ENCODE results near the gene UBE2L6. TPM values are rescaled to one million over a fixed set of nuclear protein-coding genes. Genes with fewer than 3 reads are reported as not detected.
A peak's percentile ranks its signal among the peaks of the same experiment; 100 is the strongest.

UBE2L6 gene
- total RNA-seq, 2 donors from 2014 or later = 58.9 to 64.1 TPM

DNA sequence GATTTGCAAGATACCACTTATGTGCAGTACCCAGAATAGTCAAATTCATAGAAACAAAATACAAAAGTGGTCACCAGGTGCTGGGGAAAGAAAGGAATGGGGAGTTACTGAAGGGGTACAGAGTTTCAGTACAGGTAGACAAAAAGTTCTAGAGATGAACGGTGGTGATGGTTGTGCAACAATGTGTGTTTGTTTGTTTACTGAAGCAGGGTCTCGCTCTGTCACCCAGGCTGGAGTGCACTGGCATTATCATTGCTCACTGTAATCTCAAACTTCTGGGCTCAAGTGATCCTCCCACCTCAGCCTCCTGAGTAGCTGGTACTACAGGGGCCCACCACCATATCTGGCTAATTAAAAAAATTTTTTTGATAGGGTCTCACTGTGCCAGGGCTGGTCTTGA, 12.1 kb downstream of the UBE2L6 start:
- ATAC-seq (no peak), DNase-seq (no peak)
- peak overlapping the region; percentile 66 for H3K27ac Mint-ChIP-seq
- H3K9me3 ChIP-seq (ENCODE audit: control insufficient read depth, low read length, poor library complexity, severe bottlenecking) = no peaks in the 10 kb centered on the region
- peaks cover 5% of the 10 kb centered on the region for H3K4me1 Mint-ChIP-seq
- peaks cover 3% of the 10 kb centered on the region for H3K36me3 Mint-ChIP-seq (ENCODE audit: low read depth)
- no peak overlapping the region for H3K4me3 Mint-ChIP-seq
- H3K27me3 Mint-ChIP-seq = no peaks in the 10 kb centered on the region

- peak overlapping the region; percentile 24 for H3K27ac Mint-ChIP-seq
- peaks cover 10% of the 10 kb centered on the region for H3K4me1 Mint-ChIP-seq
Observed at GRCh38 chr11:57552479-57552878, 15.0 kb downstream of the UBE2L6 start.

DNA sequence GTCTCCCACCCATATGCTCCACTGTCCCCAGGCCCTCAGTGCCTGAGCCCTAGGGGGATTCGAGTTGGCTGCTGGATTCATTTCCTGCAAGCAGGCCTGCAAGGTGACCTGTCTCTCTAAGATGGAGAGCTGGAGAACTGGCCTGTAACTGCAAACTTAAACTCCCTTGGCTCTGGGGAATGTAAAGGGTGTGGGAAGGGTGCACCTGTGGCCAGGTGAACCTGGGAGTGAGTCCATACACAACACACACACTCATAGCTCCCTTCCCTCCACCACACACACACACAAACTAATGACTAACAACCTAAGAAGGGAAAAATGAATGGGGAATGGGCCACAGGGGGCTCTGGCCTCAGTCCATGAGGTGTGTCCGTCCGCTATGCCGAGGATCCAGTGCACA, 15.5 kb downstream of the UBE2L6 start:
- H3K9me3 ChIP-seq (ENCODE audit: control insufficient read depth, low read length, poor library complexity, severe bottlenecking) = no peaks in the 10 kb centered on the region
- Mint-ChIP-seq H3K4me1 (peaks cover 13% of the 10 kb centered on the region), H3K4me3 (no peak overlapping the region), H3K36me3 (ENCODE audit: low read depth) (peaks cover 5% of the 10 kb centered on the region), H3K27ac (peak overlapping the region; percentile 24), H3K27me3 (no peaks in the 10 kb centered on the region)
- DNase-seq = no peak
- ATAC-seq = no peak

More at GRCh38 chr11:57552479-57552878, 15.0 kb downstream of the UBE2L6 start:
- no peaks in the 10 kb centered on the region for H3K9me3 ChIP-seq (ENCODE audit: control insufficient read depth, low read length, poor library complexity, severe bottlenecking)
- Mint-ChIP-seq H3K27me3 (no peaks in the 10 kb centered on the region), H3K4me3 (no peak overlapping the region), H3K36me3 (ENCODE audit: low read depth) (peaks cover 5% of the 10 kb centered on the region)
- ATAC-seq = no peak
- no peak for DNase-seq

- peaks cover 2% of the 10 kb centered on the region for H3K36me3 Mint-ChIP-seq (ENCODE audit: low read depth)
- DNase-seq (no peak), ATAC-seq (no peak)
- H3K27me3 Mint-ChIP-seq = no peaks in the 10 kb centered on the region
- H3K4me3 Mint-ChIP-seq = no peak overlapping the region
- H3K4me1 Mint-ChIP-seq = peaks cover 8% of the 10 kb centered on the region
- no peaks in the 10 kb centered on the region for H3K9me3 ChIP-seq (ENCODE audit: control insufficient read depth, low read length, poor library complexity, severe bottlenecking)
- H3K27ac Mint-ChIP-seq = peak overlapping the region; percentile 54
Observed at GRCh38 chr11:57549983-57550382, 17.5 kb downstream of the UBE2L6 start.

DNA sequence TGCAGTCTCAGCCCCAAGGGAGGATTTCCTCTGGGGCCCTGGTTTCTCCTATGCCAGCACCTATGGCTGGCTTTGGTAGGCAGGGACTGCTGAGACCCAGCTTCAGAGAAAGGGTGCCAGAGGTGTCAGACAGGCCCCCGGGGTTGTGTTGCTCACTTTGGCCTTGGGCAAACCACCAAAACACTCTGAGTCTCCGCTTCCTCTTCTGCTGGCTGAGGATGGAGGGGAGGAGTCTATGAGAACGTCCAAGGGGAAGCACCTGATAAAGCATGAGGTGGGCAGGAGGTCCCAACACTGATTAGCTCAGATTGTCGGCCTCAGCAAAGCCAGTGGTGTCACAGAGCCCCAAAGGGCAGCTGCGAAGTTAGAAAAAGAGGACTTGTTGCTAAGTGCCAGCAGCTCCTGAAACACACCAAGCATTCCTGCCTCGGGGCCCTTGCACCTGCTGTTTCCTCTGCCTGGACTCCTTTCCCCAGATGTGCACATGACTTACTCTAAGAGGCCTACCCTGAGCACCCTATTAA, 19.6 kb downstream of the UBE2L6 start:
- H3K9me3 ChIP-seq (ENCODE audit: control insufficient read depth, low read length, poor library complexity, severe bottlenecking) = no peaks in the 10 kb centered on the region
- Mint-ChIP-seq H3K27ac (peak overlapping the region; percentile 19), H3K27me3 (no peaks in the 10 kb centered on the region), H3K4me1 (peaks cover 10% of the 10 kb centered on the region), H3K36me3 (ENCODE audit: low read depth) (peaks cover 2% of the 10 kb centered on the region), H3K4me3 (no peak overlapping the region)
- DNase-seq (no peak), ATAC-seq (peak; percentile 21)

DNA sequence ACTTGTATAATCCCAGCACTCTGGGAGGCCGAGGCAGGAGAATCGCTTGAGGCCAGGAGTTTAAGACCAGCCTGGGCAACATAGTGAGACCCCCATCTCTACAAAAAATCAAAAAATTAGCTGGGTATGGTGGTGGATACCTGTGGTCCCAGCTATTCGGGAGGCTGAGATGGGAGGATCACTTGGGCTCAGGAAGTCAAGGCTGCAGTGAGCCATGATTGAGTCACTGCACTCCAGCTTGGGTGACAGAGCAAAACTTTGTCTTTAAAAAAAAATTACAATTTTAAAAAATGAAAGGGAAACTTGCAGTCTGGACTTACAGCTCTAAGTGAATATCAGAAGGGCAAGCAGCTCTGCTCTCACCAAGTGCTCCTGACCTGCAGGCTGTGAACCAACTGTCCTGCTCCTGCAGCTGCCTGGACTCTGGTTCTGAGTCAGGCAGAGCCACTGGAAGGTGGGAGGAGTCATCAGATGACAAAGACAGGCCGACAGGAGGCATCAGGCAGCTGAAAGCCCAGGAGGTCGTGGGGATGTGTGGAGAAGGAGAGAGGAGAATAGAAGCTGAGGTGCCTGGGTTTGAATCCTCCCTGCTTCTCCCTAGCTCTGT, 20.5 kb downstream of the UBE2L6 start:
- DNase-seq = no peak
- H3K27me3 Mint-ChIP-seq = no peaks in the 10 kb centered on the region
- no peaks in the 10 kb centered on the region for H3K9me3 ChIP-seq (ENCODE audit: control insufficient read depth, low read length, poor library complexity, severe bottlenecking)

DNA sequence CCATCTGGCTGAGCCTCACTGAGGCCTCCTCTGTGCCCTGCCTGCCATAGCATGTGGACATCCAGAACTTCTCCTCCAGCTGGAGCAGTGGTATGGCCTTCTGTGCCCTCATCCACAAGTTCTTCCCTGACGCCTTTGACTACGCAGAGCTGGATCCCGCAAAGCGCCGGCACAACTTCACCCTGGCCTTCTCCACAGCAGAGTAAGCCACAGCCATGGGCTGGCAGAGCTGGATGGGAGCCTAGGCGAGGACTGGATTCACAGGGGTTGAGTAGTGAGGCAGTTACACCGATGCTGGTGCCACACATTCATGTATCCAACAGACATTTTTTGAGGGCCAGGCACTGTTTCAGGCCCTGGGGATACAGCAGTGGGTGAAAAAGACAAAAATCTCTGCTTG, 21.0 kb downstream of the UBE2L6 start:
- no peak for ATAC-seq
- Mint-ChIP-seq H3K36me3 (ENCODE audit: low read depth) (peaks cover 2% of the 10 kb centered on the region), H3K27me3 (no peaks in the 10 kb centered on the region), H3K4me1 (peaks cover 11% of the 10 kb centered on the region), H3K27ac (peak overlapping the region; percentile 16), H3K4me3 (no peak overlapping the region)
- H3K9me3 ChIP-seq (ENCODE audit: control insufficient read depth, low read length, poor library complexity, severe bottlenecking) = no peaks in the 10 kb centered on the region
- DNase-seq = no peak

More for the DNA sequence above, 20.5 kb downstream of the UBE2L6 start:
- ATAC-seq = no peak
- Mint-ChIP-seq H3K4me1 (peaks cover 11% of the 10 kb centered on the region), H3K4me3 (no peak overlapping the region), H3K27ac (peak overlapping the region; percentile 16), H3K36me3 (ENCODE audit: low read depth) (peaks cover 2% of the 10 kb centered on the region)

DNA sequence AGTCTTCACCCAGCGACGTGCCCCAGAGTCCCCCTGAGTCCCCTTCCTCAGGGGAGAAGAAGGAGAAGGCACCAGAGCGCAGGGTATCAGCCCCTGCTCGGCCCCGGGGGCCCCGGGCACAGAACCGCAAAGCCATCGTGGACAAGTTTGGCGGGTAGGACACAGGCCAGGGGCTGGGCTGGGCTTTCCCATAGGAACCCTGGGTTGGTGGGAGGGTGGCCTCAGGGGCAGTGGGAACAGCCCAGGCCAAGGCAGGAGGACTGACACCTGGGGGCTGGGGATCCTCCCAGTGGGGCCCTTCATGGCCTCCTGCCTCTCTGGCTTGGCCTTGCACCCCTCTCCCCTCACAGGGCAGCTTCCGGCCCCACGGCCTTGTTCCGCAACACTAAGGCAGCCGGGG, 21.6 kb downstream of the UBE2L6 start:
- no peak for ATAC-seq
- H3K36me3 Mint-ChIP-seq (ENCODE audit: low read depth) = peaks cover 2% of the 10 kb centered on the region
- H3K9me3 ChIP-seq (ENCODE audit: control insufficient read depth, low read length, poor library complexity, severe bottlenecking) = no peaks in the 10 kb centered on the region
- H3K4me1 Mint-ChIP-seq = peaks cover 11% of the 10 kb centered on the region
- H3K27me3 Mint-ChIP-seq = no peaks in the 10 kb centered on the region
- H3K4me3 Mint-ChIP-seq = no peak overlapping the region
- H3K27ac Mint-ChIP-seq = no peak overlapping the region
- no peak for DNase-seq

- Mint-ChIP-seq H3K27me3 (no peaks in the 10 kb centered on the region), H3K36me3 (ENCODE audit: low read depth) (peaks cover 5% of the 10 kb centered on the region), H3K27ac (no peak overlapping the region)
Observed at GRCh38 chr11:57544566-57544965, 22.9 kb downstream of the UBE2L6 start.

GRCh38 chr11:57543593-57543992, 23.9 kb downstream of the UBE2L6 start:
- H3K9me3 ChIP-seq (ENCODE audit: control insufficient read depth, low read length, poor library complexity, severe bottlenecking) = no peaks in the 10 kb centered on the region
- no peak for DNase-seq
- Mint-ChIP-seq H3K4me3 (no peak overlapping the region), H3K36me3 (ENCODE audit: low read depth) (peaks cover 4% of the 10 kb centered on the region), H3K27me3 (no peaks in the 10 kb centered on the region), H3K4me1 (peaks cover 6% of the 10 kb centered on the region), H3K27ac (no peak overlapping the region)
- ATAC-seq = no peak

More at GRCh38 chr11:57544566-57544965, 22.9 kb downstream of the UBE2L6 start:
- no peaks in the 10 kb centered on the region for H3K9me3 ChIP-seq (ENCODE audit: control insufficient read depth, low read length, poor library complexity, severe bottlenecking)
- Mint-ChIP-seq H3K4me1 (peaks cover 8% of the 10 kb centered on the region), H3K4me3 (no peak overlapping the region)
- DNase-seq (no peak), ATAC-seq (no peak)

- ATAC-seq (no peak), DNase-seq (no peak)
- H3K4me1 Mint-ChIP-seq = peaks cover 6% of the 10 kb centered on the region
- H3K27me3 Mint-ChIP-seq = no peaks in the 10 kb centered on the region
- H3K4me3 Mint-ChIP-seq = no peak overlapping the region
- no peaks in the 10 kb centered on the region for H3K9me3 ChIP-seq (ENCODE audit: control insufficient read depth, low read length, poor library complexity, severe bottlenecking)
- H3K27ac Mint-ChIP-seq = no peak overlapping the region
- peaks cover 4% of the 10 kb centered on the region for H3K36me3 Mint-ChIP-seq (ENCODE audit: low read depth)
Observed at GRCh38 chr11:57542582-57542981, 24.9 kb downstream of the UBE2L6 start.

DNA sequence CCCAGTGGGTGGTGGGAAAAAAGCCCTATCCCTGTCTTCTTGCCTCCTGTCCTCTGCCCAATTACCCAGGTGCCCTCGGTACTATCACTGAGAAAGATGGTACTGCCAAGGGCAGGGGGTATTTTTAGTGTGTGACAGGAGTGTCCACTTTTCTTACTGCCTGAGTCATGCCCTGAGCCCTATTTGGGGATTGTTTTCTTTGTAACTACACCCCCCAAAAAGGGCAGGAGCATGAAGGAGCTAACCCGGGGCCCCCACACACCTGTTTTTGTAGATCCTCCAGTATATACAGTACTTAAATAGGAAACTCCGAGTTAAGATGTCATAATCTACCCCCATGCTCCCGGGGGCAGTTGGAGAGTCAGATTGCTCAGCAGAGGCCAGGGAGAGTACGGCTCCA, 26.3 kb downstream of the UBE2L6 start:
- peaks cover 4% of the 10 kb centered on the region for H3K36me3 Mint-ChIP-seq (ENCODE audit: low read depth)
- H3K9me3 ChIP-seq (ENCODE audit: control insufficient read depth, low read length, poor library complexity, severe bottlenecking) = no peaks in the 10 kb centered on the region
- no peak for DNase-seq
- H3K4me1 Mint-ChIP-seq = peaks cover 4% of the 10 kb centered on the region
- no peak overlapping the region for H3K4me3 Mint-ChIP-seq
- ATAC-seq = no peak
- H3K27ac Mint-ChIP-seq = no peak overlapping the region
- no peaks in the 10 kb centered on the region for H3K27me3 Mint-ChIP-seq

- ATAC-seq (no peak), DNase-seq (no peak)
- Mint-ChIP-seq H3K27me3 (no peaks in the 10 kb centered on the region), H3K4me3 (no peak overlapping the region), H3K36me3 (ENCODE audit: low read depth) (peaks cover 4% of the 10 kb centered on the region), H3K27ac (no peak overlapping the region), H3K4me1 (peaks cover 5% of the 10 kb centered on the region)
- no peaks in the 10 kb centered on the region for H3K9me3 ChIP-seq (ENCODE audit: control insufficient read depth, low read length, poor library complexity, severe bottlenecking)
Observed at GRCh38 chr11:57539342-57539741, 28.1 kb downstream of the UBE2L6 start.

DNA sequence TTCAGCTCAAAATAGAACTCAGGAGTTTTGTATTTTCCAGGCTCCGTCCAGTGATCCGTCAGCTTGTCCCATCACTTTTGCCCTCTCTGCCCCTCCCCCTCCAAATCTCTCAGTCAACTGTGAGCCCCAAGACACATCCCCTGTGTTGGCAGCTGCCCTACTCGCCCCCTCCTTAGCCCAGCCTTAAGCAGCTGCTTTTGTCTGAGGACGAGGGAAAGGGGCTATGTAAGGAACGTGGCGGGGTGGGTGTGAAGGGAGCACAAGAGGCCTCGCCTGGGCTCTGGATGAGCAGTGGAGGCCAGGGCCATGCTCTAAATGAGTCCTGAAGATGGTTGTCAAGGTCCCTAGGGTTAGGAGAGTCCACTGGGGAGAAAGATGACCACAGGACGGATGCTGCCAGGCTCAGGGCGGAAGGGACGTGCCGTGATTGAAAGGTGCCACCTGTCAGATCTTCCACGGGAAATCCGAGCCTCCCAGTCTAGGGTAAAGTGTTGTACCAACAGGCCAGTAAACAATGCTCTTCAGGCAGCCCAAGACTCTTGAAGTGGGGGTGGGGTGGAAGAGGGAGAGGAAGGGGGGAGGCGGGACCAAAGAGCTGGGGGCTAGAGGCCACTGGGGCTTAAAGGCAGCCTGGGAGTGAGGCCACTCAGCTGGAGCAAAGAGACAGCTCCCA, 30.4 kb downstream of the UBE2L6 start, which contains the start of gene SMTNL1:
Gene SMTNL1 (plus strand): TSS at position 649 of the 673 bp plus-strand sequence. CDS start 5,048 bp downstream, outside the sequence.
- no peaks in the 10 kb centered on the region for H3K27me3 Mint-ChIP-seq
- peaks cover 4% of the 10 kb centered on the region for H3K36me3 Mint-ChIP-seq (ENCODE audit: low read depth)
- H3K4me3 Mint-ChIP-seq = no peak within 1 kb of the TSS
- H3K9me3 ChIP-seq (ENCODE audit: control insufficient read depth, low read length, poor library complexity, severe bottlenecking) = no peaks in the 10 kb centered on the region
- peaks cover 2% of the 10 kb centered on the region for H3K4me1 Mint-ChIP-seq
- H3K27ac Mint-ChIP-seq = no peak within 1 kb of the TSS
- no peak for ATAC-seq
- DNase-seq = no peak

All from T-helper 17 cell (primary cell).